ENCODE measurements around the gene LHX2. TPM values are rescaled to one million over a fixed set of nuclear protein-coding genes. Genes with fewer than 3 reads are reported as not detected.

Gene LHX2
- total and polyA plus RNA-seq, 12 donors, result 0.06 to 0.37 (median 0.24) TPM; not detected in 9

- TF ChIP-seq CTCF (IDR thresholded peaks at IDR 0.05), result no peak
- TF ChIP-seq POLR2A (IDR thresholded peaks at IDR 0.05), result no peak
- no peaks in the 10 kb centered on the region for H3K36me3 ChIP-seq (replicated peaks in 1 of 2)
- intact Hi-C loops (cut with DNase I), result no loop called here
- no peaks in the 10 kb centered on the region for H3K4me1 ChIP-seq (replicated peaks in 1 of 2)
- H3K4me3 ChIP-seq, result no peak overlapping the region
- H3K27ac ChIP-seq, result no peak overlapping the region
- peaks cover 16% of the 10 kb centered on the region for H3K27me3 ChIP-seq
- no peaks in the 10 kb centered on the region for H3K9me3 ChIP-seq (replicated peaks in 1 of 3)
- no peak for DNase-seq
Measured at GRCh38 chr9:123967323-123967722, 44.2 kb upstream of the LHX2 start.

DNA sequence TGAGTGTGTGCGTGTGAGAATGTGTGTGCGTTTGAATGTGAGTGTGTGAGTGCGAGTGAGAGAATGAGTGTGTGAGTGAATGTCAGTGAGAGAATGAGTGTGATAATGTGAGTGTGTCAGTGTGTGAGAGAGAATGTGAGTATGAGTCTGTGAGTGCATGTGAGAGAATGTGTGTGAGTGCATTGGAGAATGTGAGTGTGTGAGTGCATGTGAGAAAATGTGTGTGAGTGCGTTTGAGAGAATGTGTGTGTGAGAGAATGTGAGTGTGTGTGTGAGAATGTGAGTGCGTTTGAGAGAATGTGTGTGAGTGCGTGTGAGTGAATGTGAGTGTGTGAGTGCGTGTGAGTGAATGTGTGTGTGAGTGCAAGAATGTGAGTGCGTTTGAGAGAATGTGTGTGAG is 39.0 kb upstream of the LHX2 start:
- no peak for DNase-seq
- WGBS, 4 donors, result 89 to 94% (median 93%) methylated on average over 8 of the region's 8 CpGs

GRCh38 chr9:123973590-123974223 is 37.9 kb upstream of the LHX2 start:
- no peak for TF ChIP-seq POLR2A (IDR thresholded peaks at IDR 0.05)
- TF ChIP-seq CTCF (IDR thresholded peaks at IDR 0.05), result no peak
- H3K36me3 ChIP-seq (replicated peaks in 1 of 2), result no peaks in the 10 kb centered on the region
- no peaks in the 10 kb centered on the region for H3K4me1 ChIP-seq (replicated peaks in 1 of 2)
- no peak overlapping the region for H3K27ac ChIP-seq
- DNase-seq, result no peak
- no peak overlapping the region for H3K4me3 ChIP-seq
- 86 to 91% (median 89%) methylated on average over 9 of the region's 9 CpGs for WGBS, 4 donors
- H3K9me3 ChIP-seq (replicated peaks in 1 of 3), result no peaks in the 10 kb centered on the region
- H3K27me3 ChIP-seq, result peaks cover 8% of the 10 kb centered on the region
- intact Hi-C loops (cut with DNase I), result no loop called here

More for the DNA sequence above, 39.0 kb upstream of the LHX2 start:
- no peak overlapping the region for H3K27ac ChIP-seq
- intact Hi-C loops (cut with DNase I), result no loop called here
- no peak overlapping the region for H3K4me3 ChIP-seq
- no peaks in the 10 kb centered on the region for H3K9me3 ChIP-seq (replicated peaks in 1 of 3)
- no peaks in the 10 kb centered on the region for H3K36me3 ChIP-seq (replicated peaks in 1 of 2)
- no peaks in the 10 kb centered on the region for H3K4me1 ChIP-seq (replicated peaks in 1 of 2)
- TF ChIP-seq CTCF (IDR thresholded peaks at IDR 0.05) (no peak), POLR2A (IDR thresholded peaks at IDR 0.05) (no peak)
- H3K27me3 ChIP-seq, result peaks cover 14% of the 10 kb centered on the region

- H3K36me3 ChIP-seq (replicated peaks in 1 of 2), result no peaks in the 10 kb centered on the region
- WGBS, 4 donors, result 78 to 86% (median 84%) methylated on average over 5 to 12 of the region's 12 CpGs
- no peaks in the 10 kb centered on the region for H3K4me1 ChIP-seq (replicated peaks in 1 of 2)
- TF ChIP-seq POLR2A (IDR thresholded peaks at IDR 0.05) (no peak), CTCF (IDR thresholded peaks at IDR 0.05) (no peak)
- no peak overlapping the region for H3K27ac ChIP-seq
- H3K9me3 ChIP-seq (replicated peaks in 1 of 3), result no peaks in the 10 kb centered on the region
- peaks cover 6% of the 10 kb centered on the region for H3K27me3 ChIP-seq
- intact Hi-C loops (cut with DNase I), result no loop called here
- DNase-seq, result no peak
- H3K4me3 ChIP-seq, result no peak overlapping the region
Measured at GRCh38 chr9:123974471-123974870, 37.1 kb upstream of the LHX2 start.

Data from adrenal gland (tissue), 12 donors.